ENCODE data around the gene NELFB.

GRCh38 chr9:137266162-137266527 is 11.0 kb downstream of the NELFB start:
- no peak for TF ChIP-seq CTCF (IDR thresholded peaks at IDR 0.05; ENCODE audit: low read depth, low read length)
- TF ChIP-seq EZH2phosphoT487 (IDR thresholded peaks at IDR 0.05; ENCODE audit: low read depth), result no peak

Data from OCI-LY3 (cell line).